NCI-H2196 treated with DMSO at 0.1 percent for 48 hours (cell line): ENCODE results near the gene CNTNAP3.
"Not testable (repeated sequence)": the region's sequence is repeated elsewhere in the genome, so short reads cannot be mapped to it uniquely, and the experiment has no call there.

Experiments used
- DNase-seq: peaks from one replicate; lab custom pipeline; 2025; ENCODE audit not compliant: unreplicated experiment; lab: John Stamatoyannopoulos, UW

The CNTNAP3 gene

DNA sequence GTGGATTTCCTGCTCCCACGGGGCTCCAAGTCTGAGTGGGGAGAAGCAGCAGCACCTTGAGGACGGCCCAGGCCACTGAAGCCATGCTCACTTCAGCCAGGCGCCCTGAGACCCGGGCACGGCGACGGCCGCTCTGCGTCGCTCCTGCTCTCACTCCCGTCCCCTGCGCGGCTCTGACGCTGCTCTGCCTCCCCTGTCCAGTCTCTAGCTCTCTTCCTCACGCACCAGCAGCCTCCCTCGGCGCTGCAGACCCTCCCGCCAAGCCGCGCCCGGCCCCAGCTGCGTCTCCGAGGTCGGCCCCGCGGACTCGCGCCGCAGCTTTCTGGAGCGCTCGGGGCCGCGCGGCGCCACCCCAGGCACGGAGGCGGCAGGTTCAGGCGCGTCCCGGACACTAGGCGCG is at the start of gene CNTNAP3:
Gene CNTNAP3 (minus strand): TSS at position 188 of the 400 bp plus-strand sequence. CDS start 103 bp downstream, at position 85.
- not testable (repeated sequence) for DNase-seq

DNA sequence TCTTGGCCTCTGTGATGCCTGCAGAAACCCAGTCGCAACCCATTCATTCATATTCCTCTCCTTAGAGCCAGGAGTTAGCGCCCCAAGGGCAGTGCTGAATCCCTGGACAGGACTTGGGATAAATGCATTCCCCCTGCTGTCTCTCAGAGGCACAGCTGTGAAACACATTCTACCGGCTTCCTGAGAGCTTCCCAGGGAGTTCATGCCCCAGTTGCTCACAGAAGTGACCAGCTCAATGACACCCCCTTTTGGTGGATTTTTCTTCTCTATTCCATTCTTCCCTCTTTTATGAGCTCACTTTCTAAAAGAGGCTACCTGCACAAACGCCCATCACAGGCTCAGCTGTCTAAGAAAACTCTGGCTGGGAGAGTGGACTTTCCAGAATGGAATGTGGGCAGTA is 8.0 kb downstream of the CNTNAP3 start:
- DNase-seq: not testable (repeated sequence)

DNA sequence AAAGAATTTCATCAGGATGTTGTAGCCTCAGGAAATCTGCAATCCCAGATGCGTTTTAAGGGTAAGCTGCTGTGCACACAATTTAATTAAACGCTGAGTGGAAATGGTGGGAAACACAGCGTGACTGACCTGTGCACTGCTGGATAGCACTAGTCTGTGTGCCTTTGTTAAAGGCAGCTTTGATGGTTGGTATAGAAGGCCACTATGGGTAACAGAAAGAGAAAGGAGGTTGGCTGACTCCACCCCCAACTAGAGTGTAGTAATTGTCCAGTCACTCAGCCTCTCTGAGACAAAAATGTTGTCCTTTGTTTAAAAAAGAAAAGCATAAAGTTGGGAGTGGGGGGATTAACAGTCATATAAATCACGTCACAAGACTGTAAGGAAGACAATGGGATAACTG is 45.5 kb downstream of the CNTNAP3 start:
- not testable (repeated sequence) for DNase-seq

DNA sequence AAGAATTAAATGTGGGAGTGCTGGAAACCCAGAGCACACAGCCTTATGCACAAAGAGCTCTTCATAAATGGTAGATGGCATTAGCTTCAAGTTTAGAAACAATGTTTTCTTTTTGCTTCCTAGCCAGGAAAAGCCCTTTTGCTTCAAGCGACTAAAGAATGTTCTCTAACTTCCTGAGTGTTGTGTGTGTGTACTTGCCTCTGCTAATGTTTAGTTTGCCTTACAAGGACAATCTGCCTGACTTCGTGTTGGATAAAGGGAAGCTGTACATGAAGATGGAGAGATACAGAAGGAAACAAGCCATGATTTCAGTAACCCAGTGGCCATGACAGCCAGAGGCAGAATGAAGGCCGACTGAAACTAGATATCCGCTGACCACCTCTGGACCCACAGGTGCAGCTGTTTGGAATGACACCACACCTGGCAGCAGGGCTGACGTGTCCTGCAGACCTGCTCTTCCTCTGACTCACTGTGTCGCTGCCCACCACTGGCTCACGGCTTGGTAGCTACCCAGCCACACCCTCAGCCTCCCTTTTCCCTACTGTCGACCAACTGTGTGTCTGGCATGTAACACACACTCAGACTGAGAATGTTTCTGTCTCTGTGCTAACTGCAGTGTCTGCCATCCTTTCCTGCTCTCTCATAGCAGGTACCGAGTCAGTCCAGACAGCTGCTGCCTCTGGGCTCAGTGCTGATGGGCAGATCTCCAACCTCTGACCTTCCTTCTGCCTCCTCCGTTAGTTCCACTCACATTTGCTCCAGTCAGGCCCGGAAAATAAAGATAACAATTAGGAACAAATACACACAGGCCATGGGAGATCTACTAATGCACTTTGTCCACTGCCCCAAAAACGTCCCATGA is 55.6 kb downstream of the CNTNAP3 start:
- not testable (repeated sequence) for DNase-seq

DNA sequence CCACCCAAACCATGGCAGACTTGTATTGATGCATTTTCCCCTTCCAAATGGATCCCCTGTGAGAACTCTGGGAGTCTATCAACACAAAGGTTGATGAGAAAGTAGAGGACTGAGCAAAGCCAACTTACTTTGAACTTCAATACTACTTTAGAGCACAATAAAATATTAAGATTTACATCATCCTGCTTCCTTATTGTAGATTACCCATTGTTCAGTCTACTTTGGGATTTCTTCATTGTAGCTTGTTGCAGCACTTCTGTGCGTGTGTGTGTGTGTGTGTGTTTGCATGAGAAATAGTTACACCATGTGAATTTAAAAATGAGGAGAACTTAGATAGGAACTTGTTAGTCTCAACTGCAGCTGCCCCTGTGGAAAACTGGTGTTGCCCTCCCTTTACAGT is 72.0 kb downstream of the CNTNAP3 start:
- not testable (repeated sequence) for DNase-seq

DNA sequence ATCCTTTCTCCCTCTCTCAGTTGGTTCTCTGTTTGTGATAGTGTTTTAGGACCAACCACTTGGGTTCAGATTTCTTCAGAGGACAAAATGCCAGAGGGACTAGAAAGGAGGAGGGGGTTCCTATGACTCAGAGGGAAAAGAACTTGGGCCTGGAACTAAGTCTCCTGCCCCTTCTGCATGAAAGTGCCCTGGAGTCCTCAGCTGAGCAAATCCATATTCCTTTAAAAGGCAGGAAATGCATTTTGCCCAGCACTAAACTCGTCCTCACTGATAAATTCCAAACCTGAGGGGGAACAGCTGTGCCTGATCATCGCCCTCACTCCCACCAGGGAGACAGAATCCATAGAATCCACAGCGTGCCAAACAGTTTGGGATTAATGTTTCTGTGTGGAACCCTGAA is 78.2 kb downstream of the CNTNAP3 start:
- not testable (repeated sequence) for DNase-seq

DNA sequence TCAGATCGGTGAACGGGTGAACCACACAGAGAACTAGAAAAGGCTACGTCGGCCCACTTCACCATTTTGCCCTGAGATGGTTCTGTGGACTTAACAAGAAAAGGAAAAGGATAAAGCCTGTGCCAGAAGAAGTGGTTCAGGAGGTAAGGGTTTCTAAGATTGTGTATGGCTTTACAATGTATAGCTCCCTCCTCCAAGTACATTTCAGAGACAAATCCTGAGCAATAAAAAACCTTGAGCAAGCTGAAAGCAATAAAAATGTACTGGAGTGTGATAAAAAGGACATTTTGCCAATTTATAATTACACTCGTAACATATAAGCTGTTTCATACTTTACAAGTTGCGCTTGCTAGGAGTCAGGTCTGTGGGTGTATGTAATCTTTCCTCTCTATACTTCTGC is 81.3 kb downstream of the CNTNAP3 start:
- DNase-seq: not testable (repeated sequence)

DNA sequence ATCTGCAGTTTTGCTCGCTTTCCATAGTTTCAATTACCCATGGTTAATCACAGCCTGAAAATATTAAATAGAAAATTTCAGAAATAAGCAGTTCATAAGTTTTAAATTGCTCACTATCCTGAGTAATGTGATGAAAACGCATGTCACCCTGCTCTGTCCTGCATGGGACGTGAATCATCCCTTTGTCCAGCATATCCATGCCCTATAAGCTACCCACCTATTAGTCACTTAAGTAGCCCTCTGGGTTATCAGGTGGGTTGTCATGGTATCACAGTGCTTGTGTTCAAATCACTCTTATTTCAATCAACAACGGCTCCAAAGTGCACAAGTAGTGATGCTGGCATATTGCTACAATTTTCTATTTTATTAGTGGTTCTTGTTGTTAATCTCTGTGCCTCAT is 82.1 kb downstream of the CNTNAP3 start:
- not testable (repeated sequence) for DNase-seq

DNA sequence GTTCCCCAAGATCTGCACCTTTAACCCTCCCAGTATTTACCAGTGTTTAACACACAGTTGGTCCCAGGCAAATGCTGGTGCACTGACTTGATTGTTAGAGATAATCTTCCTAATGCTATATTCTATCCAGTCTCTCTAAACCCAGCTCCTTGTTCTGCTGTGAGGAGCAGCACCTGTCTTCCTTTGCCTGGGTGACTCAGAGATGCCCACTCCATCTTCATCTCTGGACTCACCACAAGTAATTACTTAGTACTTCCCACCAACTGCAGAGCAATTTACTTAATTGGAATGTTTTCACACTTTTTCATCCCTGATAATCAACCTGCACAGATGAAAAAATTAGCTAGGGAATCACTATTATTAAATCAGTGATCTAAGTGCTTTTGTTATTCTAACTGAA is 87.6 kb downstream of the CNTNAP3 start:
- DNase-seq: not testable (repeated sequence)

DNA sequence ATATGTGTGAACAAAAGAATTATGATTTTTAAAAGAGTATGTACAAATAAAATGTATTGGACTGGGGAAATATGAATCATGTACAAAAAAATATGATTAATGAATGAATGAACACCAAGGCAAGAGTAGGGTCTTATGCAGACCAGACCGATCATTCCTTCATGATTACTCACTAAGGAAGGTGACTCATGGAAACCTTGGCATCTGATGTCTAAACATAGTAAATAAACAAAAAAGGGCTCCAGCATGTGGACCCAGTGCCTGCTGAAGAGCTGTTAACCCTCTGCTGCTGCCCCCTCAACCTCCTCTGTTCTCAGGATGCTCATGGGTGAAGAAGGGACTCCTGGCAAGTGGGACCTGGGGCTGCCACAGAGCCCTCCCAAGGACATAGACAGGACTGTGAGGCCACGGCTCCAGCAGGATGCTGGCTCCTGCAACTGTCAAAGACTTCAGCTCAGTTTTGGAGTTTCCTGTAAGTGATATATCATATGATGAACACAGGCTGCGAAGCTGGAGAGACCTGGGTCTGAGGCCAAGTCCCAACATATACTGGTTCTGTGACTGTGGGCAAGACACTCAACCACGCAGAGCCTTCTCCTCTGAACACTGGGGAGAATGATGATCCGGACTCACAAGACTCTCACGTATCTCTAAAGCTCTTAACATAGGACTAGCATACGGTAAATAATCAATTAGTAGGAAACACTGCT is 89.8 kb downstream of the CNTNAP3 start:
- not testable (repeated sequence) for DNase-seq

DNA sequence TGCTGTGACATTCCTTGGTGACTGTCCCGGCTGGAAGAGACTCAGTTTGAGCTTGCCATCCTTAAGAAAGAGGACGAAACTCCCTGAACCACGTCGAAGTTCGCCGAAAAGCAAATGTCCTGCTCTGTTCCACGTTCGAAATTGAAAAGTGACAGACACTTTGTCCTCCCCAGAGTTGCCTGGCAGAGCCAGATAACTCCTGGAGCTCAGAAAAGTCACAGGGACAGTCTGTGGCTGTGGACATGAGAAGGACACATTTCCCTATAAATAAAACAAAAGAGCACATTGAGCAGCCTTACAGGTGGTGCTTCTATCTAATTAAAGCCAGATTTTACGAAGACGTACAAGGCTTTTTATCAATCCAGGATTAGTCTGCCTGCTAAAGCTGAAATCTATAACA is 116.6 kb downstream of the CNTNAP3 start:
- not testable (repeated sequence) for DNase-seq

DNA sequence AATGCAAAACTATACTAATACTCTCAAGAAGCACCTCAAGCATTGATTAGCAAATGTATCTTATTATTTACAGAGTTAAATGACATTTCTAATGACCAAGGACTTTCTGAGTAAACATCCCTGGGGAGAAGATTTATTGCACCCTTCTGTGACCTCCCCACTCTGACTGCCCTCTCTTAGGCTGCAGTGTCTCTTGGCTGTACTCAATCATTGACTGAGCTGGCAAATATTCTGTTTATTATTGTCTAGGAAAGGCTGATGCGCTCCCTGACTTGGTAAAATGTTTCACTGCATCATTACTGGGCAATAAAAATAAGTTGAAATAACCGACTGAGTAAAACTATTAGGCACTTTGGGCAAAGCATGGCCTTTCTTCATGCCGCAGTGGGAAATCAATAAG is 130.3 kb downstream of the CNTNAP3 start:
- DNase-seq: not testable (repeated sequence)

DNA sequence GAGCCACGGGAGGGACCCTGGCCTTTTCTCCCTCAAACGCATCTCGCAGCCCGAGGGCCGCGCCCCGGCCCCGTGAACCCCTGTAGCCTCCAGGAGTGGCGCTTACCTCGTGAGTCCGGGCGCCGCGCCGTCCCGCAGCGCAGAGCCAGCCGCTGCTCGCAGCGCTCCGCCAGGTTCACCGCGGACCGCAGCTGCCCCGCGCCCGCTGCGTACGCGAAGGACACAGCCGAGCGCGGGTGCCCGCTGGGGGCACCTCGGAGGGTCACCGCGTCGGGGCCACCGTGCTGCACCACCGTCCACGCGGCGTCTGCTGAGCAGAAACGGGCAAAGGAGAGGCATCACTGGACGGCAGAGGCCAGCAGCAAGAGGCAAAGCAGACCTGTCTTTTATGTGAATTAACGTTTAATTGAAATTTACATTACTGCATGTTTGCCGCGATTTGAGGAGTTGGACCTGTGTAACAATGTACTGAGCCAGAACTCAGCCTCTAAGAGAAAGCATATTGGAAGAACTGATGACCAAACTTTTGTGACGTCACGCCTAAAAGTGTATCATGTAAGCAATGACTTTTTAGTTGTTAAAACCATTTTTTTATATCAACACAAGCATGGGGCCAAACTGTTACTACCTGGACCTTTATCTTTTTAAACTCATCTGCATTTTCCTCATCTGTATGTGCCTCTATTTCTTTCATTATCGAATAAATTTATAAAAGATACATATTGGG is 155.0 kb downstream of the CNTNAP3 start:
- DNase-seq: not testable (repeated sequence)

DNA sequence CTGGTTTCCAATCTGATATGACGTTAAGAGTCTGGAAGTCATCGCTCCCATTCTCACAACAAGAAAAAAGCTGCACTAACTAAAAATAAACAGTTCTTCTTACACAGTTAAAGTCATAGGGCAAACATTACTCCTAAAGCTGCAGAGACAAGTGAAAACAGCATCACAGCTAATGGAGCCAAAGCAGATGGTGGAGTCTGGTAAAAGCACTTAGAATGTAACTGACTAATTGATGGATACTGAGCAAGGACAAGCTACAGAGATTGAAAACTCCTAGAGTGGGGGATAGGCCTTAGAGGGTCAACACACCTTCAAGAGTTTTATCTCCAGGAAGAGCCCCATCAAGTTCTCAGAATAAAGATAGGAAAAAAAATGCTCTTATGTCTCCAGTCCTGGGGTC is 166.6 kb downstream of the CNTNAP3 start:
- not testable (repeated sequence) for DNase-seq

DNA sequence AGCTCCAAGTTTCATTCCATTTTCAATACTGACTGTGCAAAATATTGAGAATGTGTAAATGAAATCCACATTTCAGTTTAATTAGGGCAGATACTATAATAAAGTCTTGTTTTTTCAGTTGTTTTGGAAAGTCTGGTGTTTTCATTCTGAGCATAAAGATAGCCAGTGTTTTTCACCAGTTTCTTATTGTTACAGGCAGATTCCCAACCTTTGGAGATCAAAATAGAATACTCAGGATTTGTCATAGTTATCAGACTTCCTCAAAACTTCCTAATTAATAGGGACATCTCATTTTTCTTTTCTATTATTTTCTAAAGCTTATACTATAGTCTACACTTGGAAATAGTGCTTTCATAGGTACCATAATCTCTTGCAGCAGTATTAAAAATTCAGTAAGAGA is 176.2 kb downstream of the CNTNAP3 start:
- not testable (repeated sequence) for DNase-seq

DNA sequence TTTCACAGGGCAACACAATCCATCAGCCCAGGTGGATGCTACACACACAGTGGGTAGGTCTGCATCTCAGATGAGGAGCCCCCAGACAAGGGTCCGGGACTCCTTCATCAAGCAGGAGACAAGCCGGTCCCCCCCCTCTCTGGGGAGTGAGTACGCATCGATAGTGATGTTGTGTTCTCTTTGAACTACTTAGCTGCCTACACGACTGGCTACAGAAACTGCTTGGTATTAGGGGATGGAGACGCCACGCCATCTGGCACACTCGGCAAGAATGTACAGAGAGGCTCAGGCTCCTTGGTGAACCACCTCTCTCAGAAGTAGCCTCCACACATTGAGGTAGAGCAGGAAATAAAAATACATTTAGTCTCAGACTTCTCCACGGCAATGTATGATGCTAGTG is 179.8 kb downstream of the CNTNAP3 start:
- no peak for DNase-seq

DNA sequence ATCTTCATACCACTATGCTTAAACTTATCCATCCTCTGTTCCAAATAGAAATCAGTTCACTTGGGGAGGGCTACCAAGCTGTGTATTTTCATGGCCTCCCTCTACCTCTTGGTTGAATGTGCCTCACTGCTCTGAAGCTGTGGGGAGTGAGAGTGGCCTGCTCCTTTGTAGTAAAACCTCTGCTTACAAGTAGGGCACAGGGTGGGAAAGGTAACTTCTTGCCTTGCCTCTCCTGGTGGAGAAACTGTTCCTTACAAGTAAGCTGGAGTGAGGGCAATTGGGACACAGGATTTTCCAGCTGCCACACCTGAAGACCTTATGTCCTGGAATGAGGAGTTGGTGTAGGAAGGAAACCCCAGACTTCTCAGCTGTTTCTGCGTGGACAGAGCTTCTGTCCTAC is 190.8 kb downstream of the CNTNAP3 start:
- not testable (repeated sequence) for DNase-seq

DNA sequence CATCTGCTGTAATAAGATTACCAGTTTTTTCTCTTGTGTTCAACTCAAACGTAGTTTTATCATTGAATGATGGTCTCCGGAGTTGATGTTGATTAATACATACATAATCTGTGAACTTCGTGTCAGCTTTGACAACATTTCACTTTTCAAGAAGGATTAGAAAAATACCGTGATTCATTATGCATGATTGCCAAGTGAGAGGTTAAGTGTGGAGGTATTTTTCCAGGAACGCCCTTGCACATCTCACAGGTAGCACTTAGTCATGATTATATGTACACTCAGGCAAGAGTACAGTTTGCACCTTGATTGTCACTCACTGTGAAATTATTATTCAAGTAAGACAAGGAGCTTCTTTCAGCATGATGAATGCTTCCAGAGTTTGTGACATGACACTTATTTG is 202.7 kb downstream of the CNTNAP3 start:
- not testable (repeated sequence) for DNase-seq

DNA sequence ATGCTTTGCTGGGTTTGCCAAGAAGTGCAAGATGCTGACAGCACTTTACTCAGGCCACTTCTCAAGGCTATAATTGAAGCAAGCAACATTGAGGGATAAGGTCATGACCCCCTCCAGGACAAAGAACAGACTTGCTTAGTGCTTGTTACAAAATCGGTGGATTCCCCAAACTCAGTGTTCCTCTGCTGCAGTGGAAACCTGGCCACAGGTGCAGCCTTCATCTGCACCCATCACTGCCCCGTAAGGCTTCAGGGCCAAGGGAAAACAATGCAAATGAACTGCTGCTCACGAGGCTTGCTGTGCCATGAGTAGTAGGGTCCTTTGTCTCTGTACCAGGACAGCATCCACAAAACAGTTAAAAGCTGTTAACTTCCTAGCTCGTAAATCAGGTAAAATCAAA is 205.4 kb downstream of the CNTNAP3 start:
- DNase-seq: not testable (repeated sequence)

DNA sequence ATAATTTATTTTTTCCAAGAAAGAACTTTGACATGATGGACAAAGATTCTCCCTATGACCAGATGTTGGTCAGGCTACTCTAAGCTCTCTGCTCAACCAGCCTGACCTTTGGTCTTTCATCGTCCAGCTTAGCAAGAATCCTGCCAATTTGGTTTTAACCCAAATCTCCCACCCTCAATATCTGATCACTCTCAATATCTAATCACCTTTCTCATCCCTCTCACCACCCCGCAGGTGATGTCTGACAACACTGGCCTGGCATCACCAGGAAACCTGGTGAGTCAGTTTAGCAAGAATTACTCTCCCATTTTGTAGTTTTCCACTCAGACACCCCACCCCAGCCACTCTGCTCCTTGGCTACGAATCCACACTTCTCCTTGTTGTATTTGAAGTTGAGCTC is 207.9 kb downstream of the CNTNAP3 start:
- DNase-seq: not testable (repeated sequence)

DNA sequence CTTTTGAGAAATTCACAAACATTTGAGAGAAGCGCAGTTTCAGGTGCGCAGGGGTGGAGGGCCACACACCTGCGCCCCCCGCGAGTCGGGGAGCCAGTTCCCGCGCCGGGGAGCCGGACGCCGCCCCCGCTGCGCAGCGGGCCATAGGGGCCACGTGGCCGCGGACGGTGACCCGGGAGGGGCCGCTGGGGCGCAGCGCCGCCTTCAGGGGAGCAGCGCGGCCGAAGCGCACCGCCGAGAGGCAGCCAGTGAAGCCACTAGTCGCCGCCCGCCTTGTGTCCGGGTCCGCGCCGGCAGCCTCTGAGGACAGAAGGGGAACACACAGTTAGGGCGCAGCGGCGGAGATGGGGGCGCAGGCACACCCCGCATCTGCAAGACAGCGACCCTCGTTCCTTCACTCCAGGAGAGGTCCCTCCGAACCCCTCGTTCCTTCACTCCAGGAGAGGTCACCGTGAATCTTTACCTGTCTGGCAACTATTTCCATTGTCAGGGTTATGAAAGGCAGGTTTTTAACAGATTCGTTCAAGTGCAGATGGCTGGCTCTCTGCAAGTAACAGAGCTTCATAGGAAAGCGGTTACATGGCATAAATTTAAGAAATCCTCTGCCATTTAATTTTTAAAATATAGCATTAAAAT is 209.2 kb downstream of the CNTNAP3 start:
- not testable (repeated sequence) for DNase-seq
